Fibroblast of villous mesenchyme (primary cell): Measurements from ENCODE around the gene WDR93. TPM values are rescaled to one million over a fixed set of nuclear protein-coding genes. Genes with fewer than 3 reads are reported as not detected.
A peak's percentile ranks its signal among the peaks of the same experiment; 100 is the strongest.
"Not testable (repeated sequence)": the region's sequence is repeated elsewhere in the genome, so short reads cannot be mapped to it uniquely, and the experiment has no call there.

ENCODE experiments used
- DNase-seq: peaks from one replicate; pipeline ENCODE4 v3.0.0-alpha.2; 2010; ENCODE audit warnings: low read depth
- H3K4me3 ChIP-seq: 2 replicates; pipeline ENCODE4 v1.5.1; 2011; ENCODE audit warnings: low read depth, mild to moderate bottlenecking, low read length
- CTCF ChIP-seq: IDR thresholded peaks from 2 replicates; pipeline ENCODE4 v1.5.1; 2012; ENCODE audit warnings: low read depth, mild to moderate bottlenecking, low read length; ENCODE audit not compliant: insufficient read depth
- total RNA-seq: library from RNA; depleted of rRNA; stranded (reverse); fragments of >200 nt; gene quantifications from 2 replicates; pipeline ENCODE4 v1.2.3, GENCODE V29; 2012

The WDR93 gene
- total RNA-seq, 1 donor, result not detected

- DNase-seq, result peak; percentile 63
Measured at GRCh38 chr15:89781891-89782618, 91.4 kb downstream of the WDR93 start.

GRCh38 chr15:89782619-89782950 is 92.0 kb downstream of the WDR93 start:
- DNase-seq, H3K4me3 ChIP-seq: not testable (repeated sequence)

More at GRCh38 chr15:89781891-89782618, 91.4 kb downstream of the WDR93 start:
- TF ChIP-seq CTCF, result no peak
- no peak overlapping the region for H3K4me3 ChIP-seq

- peak overlapping the region; percentile 2 for H3K4me3 ChIP-seq
- DNase-seq, result peak; percentile 96
- no peak for TF ChIP-seq CTCF
Measured at GRCh38 chr15:89783111-89783860, 92.7 kb downstream of the WDR93 start.

GRCh38 chr15:89783861-89784685 is 93.5 kb downstream of the WDR93 start:
- no peak for TF ChIP-seq CTCF
- no peak for DNase-seq
- H3K4me3 ChIP-seq, result no peak overlapping the region

- DNase-seq, result no peak
- no peak overlapping the region for H3K4me3 ChIP-seq
- TF ChIP-seq CTCF, result no peak
Measured at GRCh38 chr15:89784686-89784960, 94.0 kb downstream of the WDR93 start.

- H3K4me3 ChIP-seq, result no peak overlapping the region
- TF ChIP-seq CTCF, result no peak
- no peak for DNase-seq
Measured at GRCh38 chr15:89785064-89785773, 94.6 kb downstream of the WDR93 start.

- DNase-seq, result peak; percentile 31
- no peak for TF ChIP-seq CTCF
- H3K4me3 ChIP-seq, result no peak overlapping the region
Measured at GRCh38 chr15:89785774-89786140, 95.1 kb downstream of the WDR93 start.
